SK-N-SH (cell line): ENCODE measurements around the gene ZNF8. TPM values are rescaled to one million over a fixed set of nuclear protein-coding genes. Genes with fewer than 3 reads are reported as not detected.

Experiments used
- CTCF ChIA-PET: fragments of 300-600, 350-600 bp; formaldehyde crosslinking; extraction: SDS; loops from one replicate; lab custom pipeline; 2021; lab: Yijun Ruan, JAX
- POLR2A ChIA-PET: fragments of 350-600 bp; sonication (Branson Sonifier 250); formaldehyde crosslinking; extraction: SDS; loops from one replicate; lab custom pipeline; 2020; ENCODE audit warnings: antibody characterized with exemption, inconsistent platforms; lab: Yijun Ruan, JAX
- DNase-seq: peaks from one replicate; pipeline ENCODE4 v3.0.0; 2012
- H2AFZ ChIP-seq: fragments of 200-600 bp; sonication (generic); 2 replicates; pipeline ENCODE4 v1.8.1; 2016; ENCODE audit warnings: antibody characterized with exemption, mild to moderate bottlenecking, low read depth
- H3F3A ChIP-seq: fragments of 200-600 bp; sonication (generic); replicated peaks from 2 replicates; pipeline ENCODE3; 2016; ENCODE audit warnings: antibody characterized with exemption, mild to moderate bottlenecking; ENCODE audit not compliant: insufficient read depth
- H3K27ac ChIP-seq, 2 experiments: fragments of 200-500 bp in 1 of 2; fragments of 200-600 bp in 1 of 2; sonication (Bioruptor generic) in 1 of 2; sonication (generic), shearing (Covaris generic) in 1 of 2; 2 replicates each; pipeline versions ENCODE4 v1.5.1 to v1.6.1; 2014 to 2016; ENCODE audit warnings: low read depth in 2 of 2, inconsistent platforms in 1 of 2, low read length in 1 of 2, mild to moderate bottlenecking in 1 of 2, mixed read lengths in 1 of 2
- H3K27me3 ChIP-seq: fragments of 200-600 bp; sonication (generic), shearing (Covaris generic); 2 replicates; pipeline ENCODE4 v1.6.1; 2016; ENCODE audit warnings: mixed run types; ENCODE audit not compliant: insufficient read depth
- H3K36me3 ChIP-seq, 2 experiments: fragments of 200-500 bp in 1 of 2; fragments of 200-600 bp in 1 of 2; sonication (Bioruptor generic) in 1 of 2; sonication (generic) in 1 of 2; replicated peaks in 1 of 2; 2 replicates each; pipeline versions ENCODE3 to v1.5.1; 2014 to 2016; ENCODE audit warnings: low read length in 1 of 2, mild to moderate bottlenecking in 1 of 2; ENCODE audit not compliant: insufficient read depth in 2 of 2, control insufficient read depth in 1 of 2
- H3K4me1 ChIP-seq, 2 experiments: fragments of 200-500 bp in 1 of 2; fragments of 200-600 bp in 1 of 2; sonication (Bioruptor generic) in 1 of 2; sonication (generic), shearing (Covaris generic) in 1 of 2; 2 replicates each; pipeline versions ENCODE4 v1.5.1 to v1.6.1; 2014 to 2016; ENCODE audit warnings: low read depth in 1 of 2, low read length in 1 of 2, mixed run types in 1 of 2; ENCODE audit not compliant: insufficient read depth in 2 of 2, control insufficient read depth in 1 of 2
- H3K4me2 ChIP-seq: fragments of 200-600 bp; sonication (generic), shearing (Covaris generic); 2 replicates; pipeline ENCODE4 v1.6.1; 2017; ENCODE audit warnings: mixed run types
- H3K4me3 ChIP-seq, 2 experiments: fragments of 200-500 bp in 1 of 2; fragments of 200-600 bp in 1 of 2; sonication (Bioruptor generic) in 1 of 2; sonication (generic), shearing (Covaris generic) in 1 of 2; 2 replicates each; pipeline versions ENCODE4 v1.5.1 to v1.8.1; 2014 to 2016; ENCODE audit warnings: low read depth in 2 of 2, inconsistent platforms in 1 of 2, low read length in 1 of 2, mild to moderate bottlenecking in 1 of 2, mixed read lengths in 1 of 2, moderate library complexity in 1 of 2
- H3K79me2 ChIP-seq: fragments of 200-600 bp; sonication (generic); 2 replicates; pipeline ENCODE4 v1.8.1; 2017; ENCODE audit warnings: mild to moderate bottlenecking; ENCODE audit not compliant: insufficient read depth
- H3K9ac ChIP-seq: fragments of 200-600 bp; sonication (generic); 2 replicates; pipeline ENCODE4 v1.6.1; 2017; ENCODE audit warnings: mixed run types
- H3K9me2 ChIP-seq: fragments of 200-600 bp; sonication (generic); 2 replicates; pipeline ENCODE4 v1.6.1; 2017; ENCODE audit warnings: mixed run types
- H3K9me3 ChIP-seq: fragments of 200-600 bp; sonication (generic); 2 replicates; pipeline ENCODE4 v1.6.1; 2017; ENCODE audit warnings: mixed run types, mild to moderate bottlenecking, moderate library complexity
- H4K20me1 ChIP-seq: fragments of 200-600 bp; sonication (generic); 2 replicates; pipeline ENCODE4 v1.6.1; 2017; ENCODE audit warnings: mild to moderate bottlenecking, mixed run types; ENCODE audit not compliant: insufficient read depth
- CHD2 ChIP-seq: fragments of 150-350 bp; IDR thresholded peaks from 2 replicates; pipeline ENCODE4 v1.6.1; 2018; ENCODE audit warnings: low read length; ENCODE audit not compliant: partially characterized antibody
- ELF1 ChIP-seq: IDR thresholded peaks from 2 replicates; pipeline ENCODE4 v1.4.0; 2012
- EP300 ChIP-seq, 2 experiments: IDR thresholded peaks; 2 replicates each; pipeline versions ENCODE4 v1.4.0 to v1.6.1; 2012; ENCODE audit warnings: borderline replicate concordance in 1 of 2, low read depth in 1 of 2, low read length in 1 of 2
- EZH2phosphoT487 ChIP-seq: fragments of 200-600 bp; sonication (generic); IDR thresholded peaks from 2 replicates; pipeline ENCODE4 v1.6.1; 2017; ENCODE audit warnings: low read depth, mixed run types, mild to moderate bottlenecking, antibody characterized with exemption, moderate library complexity, borderline replicate concordance
- FOSL2 ChIP-seq: IDR thresholded peaks from 2 replicates; pipeline ENCODE4 v1.4.0; 2012; ENCODE audit warnings: low read depth, mild to moderate bottlenecking, moderate library complexity, borderline replicate concordance
- FOXJ3 ChIP-seq: sonication (generic); formaldehyde crosslinking; IDR thresholded peaks from 2 replicates; pipeline ENCODE4 v1.5.1; 2020; ENCODE audit warnings: mild to moderate bottlenecking, missing genetic modification reagents
- FOXM1 ChIP-seq: IDR thresholded peaks from 2 replicates; pipeline ENCODE4 v1.4.0; 2012; ENCODE audit warnings: low read depth, mild to moderate bottlenecking
- GABPA ChIP-seq: IDR thresholded peaks from 2 replicates; pipeline ENCODE4 v1.4.0; 2012; ENCODE audit warnings: low read depth, mild to moderate bottlenecking
- GATA2 ChIP-seq: sonication (generic); formaldehyde crosslinking; IDR thresholded peaks from 2 replicates; pipeline ENCODE4 v1.5.0; 2020; ENCODE audit warnings: mild to moderate bottlenecking, missing genetic modification reagents
- JUND ChIP-seq: IDR thresholded peaks from 2 replicates; pipeline ENCODE4 v1.4.0; 2012
- MEF2A ChIP-seq: IDR thresholded peaks from 2 replicates; pipeline ENCODE4 v1.4.0; 2012; ENCODE audit warnings: low read depth, borderline replicate concordance
- MXI1 ChIP-seq: IDR thresholded peaks from 2 replicates; pipeline ENCODE4 v1.6.1; 2012; ENCODE audit warnings: mild to moderate bottlenecking, low read depth, low read length, improper control_type of control experiment
- NFIC ChIP-seq: IDR thresholded peaks from 2 replicates; pipeline ENCODE4 v1.4.0; 2012; ENCODE audit warnings: borderline replicate concordance
- NRF1 ChIP-seq: IDR thresholded peaks from 2 replicates; pipeline ENCODE4 v1.6.1; 2012; ENCODE audit warnings: low read depth, mild to moderate bottlenecking, low read length
- PBX3 ChIP-seq: IDR thresholded peaks from 2 replicates; pipeline ENCODE4; 2012
- POLR2AphosphoS5 ChIP-seq: IDR thresholded peaks from 2 replicates; pipeline ENCODE4 v1.6.1; 2012; ENCODE audit warnings: low read depth, low read length
- RCOR1 ChIP-seq: fragments of 150-350 bp; IDR thresholded peaks from 2 replicates; pipeline ENCODE4 v1.6.1; 2017; ENCODE audit warnings: antibody characterized with exemption, low read length
- RXRA ChIP-seq: IDR thresholded peaks from 2 replicates; pipeline ENCODE4 v1.4.0; 2012; ENCODE audit warnings: low read depth, mild to moderate bottlenecking, borderline replicate concordance
- SIN3A ChIP-seq: IDR thresholded peaks from 2 replicates; pipeline ENCODE4 v1.6.1; 2012; ENCODE audit warnings: low read depth, mild to moderate bottlenecking, low read length, moderate library complexity, borderline replicate concordance
- SMC3 ChIP-seq: IDR thresholded peaks from 2 replicates; pipeline ENCODE4 v1.6.1; 2012; ENCODE audit warnings: low read depth, low read length, improper control_type of control experiment
- TAF1 ChIP-seq: IDR thresholded peaks from 2 replicates; pipeline ENCODE4 v1.6.1; 2012; ENCODE audit warnings: low read depth, mild to moderate bottlenecking, low read length, moderate library complexity, borderline replicate concordance
- TCF12 ChIP-seq: IDR thresholded peaks from 2 replicates; pipeline ENCODE4 v1.4.0; 2012
- TEAD4 ChIP-seq: IDR thresholded peaks from 2 replicates; pipeline ENCODE4 v1.4.0; 2012; ENCODE audit warnings: mild to moderate bottlenecking, borderline replicate concordance; ENCODE audit not compliant: insufficient read depth
- YY1 ChIP-seq: IDR thresholded peaks from 2 replicates; pipeline ENCODE4 v1.4.0; 2012; ENCODE audit warnings: low read depth, mild to moderate bottlenecking
- WGBS: methylation state at CpG from one replicate; pipeline ENCODE4 v1.1.6; 2017; ENCODE audit warnings: low lambda C conversion rate; 5-methylcytosine and 5-hydroxymethylcytosine counted together
- polyA plus RNA-seq, 3 experiments: library from polyadenylated mRNA; depleted of rRNA; stranded (reverse); fragments of >200 nt; gene quantifications; 2 replicates each; pipeline ENCODE4 v1.2.3, GENCODE V29; 2012
- TF ChIP-seq, protein P1 (sequence below): IDR thresholded peaks from 2 replicates; pipeline ENCODE4 v1.4.0; 2012; ENCODE audit warnings: low read depth, borderline replicate concordance
- TF ChIP-seq, protein P2 (sequence below): fragments of 200-600 bp; sonication (generic); IDR thresholded peaks from 2 replicates; pipeline ENCODE4 v1.6.1; 2017; ENCODE audit warnings: antibody characterized with exemption, mild to moderate bottlenecking, moderate library complexity
- TF ChIP-seq, protein P3 (sequence below): IDR thresholded peaks from 2 replicates; pipeline ENCODE4 v1.4.0; 2012; ENCODE audit warnings: low read depth, borderline replicate concordance
- TF ChIP-seq, protein P4 (sequence below): IDR thresholded peaks from 2 replicates; pipeline ENCODE4 v1.4.0; 2012; ENCODE audit warnings: low read depth

ZNF8 gene
- polyA plus RNA-seq, 1 of the 3 experiments (the other 2 are of a cell fraction), result 1.4 TPM

GRCh38 chr19:58346961-58347929, 68.5 kb downstream of the ZNF8 start:
- POLR2A ChIA-PET, result interaction anchor here (0.6 to 2.1 kb wide), 9 partner anchors 7 to 173 kb away, joined by 3 to 34 read pairs (median 4); partner anchors contain the start of genes ZBTB45, ZNF446, ZNF497 and ZSCAN22
- peaks cover 2 to 12% of the 10 kb centered on the region in 2 experiments for H3K36me3 ChIP-seq
- peak overlapping the region; percentile 88 for H2AFZ ChIP-seq
- no peaks in the 10 kb centered on the region for H3K9me2 ChIP-seq
- CTCF ChIA-PET, result interaction anchor here (1.1 to 2.3 kb wide), 6 partner anchors 16 to 173 kb away, joined by 3 to 12 read pairs (median 4); partner anchors contain the start of genes ZBTB45 and ZNF497
- H3F3A ChIP-seq, result peaks cover 5% of the 10 kb centered on the region
- H3K27me3 ChIP-seq, result no peaks in the 10 kb centered on the region
- H4K20me1 ChIP-seq, result no peaks in the 10 kb centered on the region
- H3K4me1 ChIP-seq, result peaks cover 0 to 6% of the 10 kb centered on the region in 2 experiments; a peak in 2 of 4 replicates
- H3K4me3 ChIP-seq, result peak overlapping the region; percentile 73 to 87
- peaks cover 65% of the 10 kb centered on the region for H3K79me2 ChIP-seq
- H3K9me3 ChIP-seq, result no peaks in the 10 kb centered on the region
- peak overlapping the region; percentile 78 for H3K4me2 ChIP-seq
- H3K27ac ChIP-seq, result peak overlapping the region; percentile 64 to 74; a peak in 2 of 4 replicates
- WGBS, result 6% methylated on average over 20 of the region's 82 CpGs
- peak overlapping the region; percentile 68 for H3K9ac ChIP-seq
- peak; percentile 100 for DNase-seq
- TF ChIP-seq NFIC (no peak), EP300 (IDR thresholded peaks at IDR 0.05; ENCODE audit: borderline replicate concordance in 1 of 2, low read depth in 1 of 2, low read length in 1 of 2) (no peak), TCF12 (no peak), ELF1 (no peak), TEAD4 (no peak), EZH2phosphoT487 (no peak), GATA2 (CRISPR knock-in tag) (no peak), TAF1 (peak; percentile 64), JUND (no peak), RCOR1 (no peak), CHD2 (peak; percentile 26), PBX3 (no peak), FOXJ3 (CRISPR knock-in tag) (no peak), GABPA (no peak), RXRA (no peak), POLR2AphosphoS5 (peak; percentile 86; the same call in 1 of the 2 replicates), NRF1 (peak; percentile 76), FOSL2 (no peak), MEF2A (no peak), FOXM1 (no peak), SIN3A (peak; percentile 36; the same call in 1 of the 2 replicates), MXI1 (peak; percentile 78; the same call in 1 of the 2 replicates), SMC3 (no peak), YY1 (no peak)
- TF ChIP-seq, protein P1, sequence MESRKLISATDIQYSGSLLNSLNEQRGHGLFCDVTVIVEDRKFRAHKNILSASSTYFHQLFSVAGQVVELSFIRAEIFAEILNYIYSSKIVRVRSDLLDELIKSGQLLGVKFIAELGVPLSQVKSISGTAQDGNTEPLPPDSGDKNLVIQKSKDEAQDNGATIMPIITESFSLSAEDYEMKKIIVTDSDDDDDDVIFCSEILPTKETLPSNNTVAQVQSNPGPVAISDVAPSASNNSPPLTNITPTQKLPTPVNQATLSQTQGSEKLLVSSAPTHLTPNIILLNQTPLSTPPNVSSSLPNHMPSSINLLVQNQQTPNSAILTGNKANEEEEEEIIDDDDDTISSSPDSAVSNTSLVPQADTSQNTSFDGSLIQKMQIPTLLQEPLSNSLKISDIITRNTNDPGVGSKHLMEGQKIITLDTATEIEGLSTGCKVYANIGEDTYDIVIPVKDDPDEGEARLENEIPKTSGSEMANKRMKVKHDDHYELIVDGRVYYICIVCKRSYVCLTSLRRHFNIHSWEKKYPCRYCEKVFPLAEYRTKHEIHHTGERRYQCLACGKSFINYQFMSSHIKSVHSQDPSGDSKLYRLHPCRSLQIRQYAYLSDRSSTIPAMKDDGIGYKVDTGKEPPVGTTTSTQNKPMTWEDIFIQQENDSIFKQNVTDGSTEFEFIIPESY, result no peak
- TF ChIP-seq, protein P2, sequence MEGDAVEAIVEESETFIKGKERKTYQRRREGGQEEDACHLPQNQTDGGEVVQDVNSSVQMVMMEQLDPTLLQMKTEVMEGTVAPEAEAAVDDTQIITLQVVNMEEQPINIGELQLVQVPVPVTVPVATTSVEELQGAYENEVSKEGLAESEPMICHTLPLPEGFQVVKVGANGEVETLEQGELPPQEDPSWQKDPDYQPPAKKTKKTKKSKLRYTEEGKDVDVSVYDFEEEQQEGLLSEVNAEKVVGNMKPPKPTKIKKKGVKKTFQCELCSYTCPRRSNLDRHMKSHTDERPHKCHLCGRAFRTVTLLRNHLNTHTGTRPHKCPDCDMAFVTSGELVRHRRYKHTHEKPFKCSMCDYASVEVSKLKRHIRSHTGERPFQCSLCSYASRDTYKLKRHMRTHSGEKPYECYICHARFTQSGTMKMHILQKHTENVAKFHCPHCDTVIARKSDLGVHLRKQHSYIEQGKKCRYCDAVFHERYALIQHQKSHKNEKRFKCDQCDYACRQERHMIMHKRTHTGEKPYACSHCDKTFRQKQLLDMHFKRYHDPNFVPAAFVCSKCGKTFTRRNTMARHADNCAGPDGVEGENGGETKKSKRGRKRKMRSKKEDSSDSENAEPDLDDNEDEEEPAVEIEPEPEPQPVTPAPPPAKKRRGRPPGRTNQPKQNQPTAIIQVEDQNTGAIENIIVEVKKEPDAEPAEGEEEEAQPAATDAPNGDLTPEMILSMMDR, result no peak
- TF ChIP-seq, protein P3, sequence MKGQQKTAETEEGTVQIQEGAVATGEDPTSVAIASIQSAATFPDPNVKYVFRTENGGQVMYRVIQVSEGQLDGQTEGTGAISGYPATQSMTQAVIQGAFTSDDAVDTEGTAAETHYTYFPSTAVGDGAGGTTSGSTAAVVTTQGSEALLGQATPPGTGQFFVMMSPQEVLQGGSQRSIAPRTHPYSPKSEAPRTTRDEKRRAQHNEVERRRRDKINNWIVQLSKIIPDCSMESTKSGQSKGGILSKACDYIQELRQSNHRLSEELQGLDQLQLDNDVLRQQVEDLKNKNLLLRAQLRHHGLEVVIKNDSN, result no peak
- TF ChIP-seq, protein P4, sequence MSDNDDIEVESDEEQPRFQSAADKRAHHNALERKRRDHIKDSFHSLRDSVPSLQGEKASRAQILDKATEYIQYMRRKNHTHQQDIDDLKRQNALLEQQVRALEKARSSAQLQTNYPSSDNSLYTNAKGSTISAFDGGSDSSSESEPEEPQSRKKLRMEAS, result peak; percentile 71; the same call in 1 of the 2 replicates
